Measurements from ENCODE around the gene PGBD4.

Gene PGBD4

DNA sequence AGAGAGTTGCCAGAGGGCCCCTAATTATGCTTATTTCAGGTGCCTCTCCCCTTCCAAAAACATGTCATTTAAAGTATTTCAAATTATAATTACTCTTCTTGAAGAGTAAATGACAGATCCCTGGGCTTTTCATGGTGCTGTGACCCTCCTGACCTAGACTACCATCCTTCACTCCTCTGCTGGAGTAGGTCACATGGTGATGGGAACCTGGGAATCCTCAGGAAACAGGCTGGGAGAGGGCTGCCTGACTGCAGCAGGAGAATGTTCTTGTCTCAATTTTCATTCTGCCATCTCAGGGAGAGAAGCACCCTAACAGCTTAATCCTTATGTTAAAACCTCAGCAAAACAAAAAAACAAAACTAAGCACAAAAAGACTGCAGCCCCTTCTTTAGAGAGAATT is 24.6 kb downstream of the PGBD4 start:
- TF ChIP-seq Cebpa-rat (IDR thresholded peaks at IDR 0.05) = no peak

DNA sequence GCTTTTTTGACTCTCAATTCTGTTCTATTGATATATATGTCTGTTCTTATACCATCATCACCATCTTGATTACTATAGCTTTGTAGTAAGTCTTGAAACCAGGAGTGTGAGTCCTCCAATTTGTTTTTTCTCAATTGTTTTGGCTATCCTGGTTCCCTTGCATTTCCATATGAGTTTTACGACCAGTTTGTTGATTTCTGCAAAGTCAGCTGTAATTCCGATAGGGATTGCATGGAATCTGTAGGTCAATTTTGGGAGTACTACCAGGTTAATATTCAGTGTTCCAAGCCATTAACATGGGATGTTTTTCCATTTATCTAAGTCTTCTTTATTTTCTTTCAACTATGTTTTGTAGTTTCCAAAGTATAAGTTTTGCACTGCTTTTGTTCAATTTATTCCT is 27.0 kb downstream of the PGBD4 start:
- Histone ChIP-seq H3K9ac (no peak overlapping the region), H3K36me3 (no peaks in the 10 kb centered on the region), H3K4me2 (no peak overlapping the region), H4K20me1 (no peaks in the 10 kb centered on the region), H3K27me3 (no peaks in the 10 kb centered on the region), H3K9me3 (no peaks in the 10 kb centered on the region), H3K27ac (no peak overlapping the region), H3K4me1 (no peaks in the 10 kb centered on the region), H3K4me3 (no peak overlapping the region)
- no peak for TF ChIP-seq Cebpa-rat (IDR thresholded peaks at IDR 0.05)

More for the DNA sequence above, 24.6 kb downstream of the PGBD4 start:
- no peak overlapping the region for H3K9ac ChIP-seq
- H3K4me3 ChIP-seq = no peak overlapping the region
- no peaks in the 10 kb centered on the region for H3K4me1 ChIP-seq
- no peaks in the 10 kb centered on the region for H3K27me3 ChIP-seq
- no peaks in the 10 kb centered on the region for H3K36me3 ChIP-seq
- no peak overlapping the region for H3K27ac ChIP-seq
- no peaks in the 10 kb centered on the region for H3K9me3 ChIP-seq
- no peak overlapping the region for H3K4me2 ChIP-seq
- no peaks in the 10 kb centered on the region for H4K20me1 ChIP-seq

DNA sequence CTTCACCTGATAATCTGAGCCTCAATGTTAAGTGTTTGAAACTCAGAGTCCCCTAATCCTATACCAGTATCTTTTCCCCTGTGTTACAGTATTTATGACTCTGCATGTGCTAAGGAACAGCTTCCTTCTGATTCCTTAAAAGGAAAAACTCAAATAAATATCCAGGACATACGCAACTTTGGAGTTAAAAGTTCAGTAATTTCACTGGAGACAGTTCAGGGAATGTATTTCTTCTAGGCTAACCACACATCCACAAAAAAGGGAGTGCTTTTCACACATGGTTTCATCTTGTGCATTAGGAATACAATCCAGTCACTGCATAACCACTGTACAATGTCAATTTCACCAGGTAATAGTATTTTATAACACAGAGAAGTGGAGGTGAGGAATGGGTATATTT is 31.0 kb downstream of the PGBD4 start:
- H3K4me2 ChIP-seq = no peak overlapping the region
- no peaks in the 10 kb centered on the region for H3K9me3 ChIP-seq
- no peak overlapping the region for H3K4me3 ChIP-seq
- H3K4me1 ChIP-seq = no peaks in the 10 kb centered on the region
- no peaks in the 10 kb centered on the region for H4K20me1 ChIP-seq
- no peaks in the 10 kb centered on the region for H3K27me3 ChIP-seq
- no peak overlapping the region for H3K9ac ChIP-seq
- H3K27ac ChIP-seq = no peak overlapping the region
- H3K36me3 ChIP-seq = peaks cover 14% of the 10 kb centered on the region; the same call in 1 of the 2 replicates
- no peak for TF ChIP-seq Cebpa-rat (IDR thresholded peaks at IDR 0.05)

DNA sequence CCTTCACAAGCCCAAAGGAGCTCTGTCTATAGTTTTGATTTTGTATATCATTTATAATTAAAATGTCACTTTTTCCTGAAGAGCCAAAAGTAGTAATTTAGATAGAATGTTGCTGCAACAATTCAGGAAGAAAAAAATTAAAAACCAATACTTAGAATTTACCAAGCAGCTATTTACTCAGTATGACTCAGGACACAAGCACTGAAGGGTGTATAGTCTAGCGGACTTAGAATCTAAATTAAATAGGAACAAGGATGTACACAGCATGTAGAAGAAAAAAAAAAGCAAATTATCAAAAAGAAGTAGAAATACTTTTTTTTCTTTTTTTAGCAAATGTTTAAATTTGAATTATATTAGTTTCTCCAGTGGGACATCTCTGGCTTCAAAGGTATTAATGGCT is 31.6 kb downstream of the PGBD4 start:
- Histone ChIP-seq H3K9ac (no peak overlapping the region), H3K27me3 (no peaks in the 10 kb centered on the region), H3K36me3 (peaks cover 16% of the 10 kb centered on the region; the same call in 1 of the 2 replicates), H3K27ac (no peak overlapping the region), H3K9me3 (no peaks in the 10 kb centered on the region), H3K4me2 (no peak overlapping the region), H3K4me1 (no peaks in the 10 kb centered on the region), H4K20me1 (no peaks in the 10 kb centered on the region), H3K4me3 (no peak overlapping the region)
- TF ChIP-seq Cebpa-rat (IDR thresholded peaks at IDR 0.05) = no peak

DNA sequence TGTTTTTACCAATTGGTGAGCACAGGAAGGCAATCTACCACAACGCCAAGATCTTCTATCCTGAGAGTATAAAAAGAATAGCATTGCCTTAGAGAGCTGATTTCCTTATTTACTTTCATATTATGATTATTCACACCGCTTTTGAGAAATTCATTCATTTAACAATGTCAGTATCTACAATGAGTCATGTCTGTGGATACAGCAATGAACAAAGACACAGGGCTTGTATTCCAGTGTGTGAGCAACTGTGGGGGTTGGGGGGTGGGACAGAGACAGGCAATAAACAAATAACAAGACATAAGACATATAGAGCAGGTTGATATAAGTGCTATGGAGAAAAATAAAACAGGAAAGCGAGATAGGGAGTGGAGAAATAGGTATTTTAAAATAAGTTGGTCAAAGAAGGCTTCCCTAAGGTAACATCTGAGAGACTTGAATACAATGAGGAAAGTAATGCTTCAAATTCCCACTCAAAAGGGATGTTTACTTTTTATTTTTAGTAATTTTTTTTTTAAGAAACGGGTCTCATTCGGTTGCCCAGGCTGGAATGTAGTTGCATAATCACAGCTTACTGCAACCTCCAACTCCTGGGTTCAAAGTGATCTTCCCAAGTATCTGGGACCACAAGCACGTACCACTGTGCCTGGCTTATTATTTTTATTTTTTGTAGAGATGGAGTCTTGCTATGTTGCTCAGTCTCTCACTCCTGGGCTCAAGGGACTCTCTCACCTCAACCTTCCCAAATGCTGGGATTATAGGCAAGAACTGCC is 45.7 kb downstream of the PGBD4 start:
- Histone ChIP-seq H3K27me3 (no peaks in the 10 kb centered on the region), H3K9ac (no peak overlapping the region), H3K4me1 (no peaks in the 10 kb centered on the region), H4K20me1 (no peaks in the 10 kb centered on the region), H3K9me3 (no peaks in the 10 kb centered on the region), H3K4me2 (no peak overlapping the region), H3K4me3 (no peak overlapping the region), H3K36me3 (peaks cover 80% of the 10 kb centered on the region), H3K27ac (no peak overlapping the region)
- TF ChIP-seq Cebpa-rat (IDR thresholded peaks at IDR 0.05) = no peak

DNA sequence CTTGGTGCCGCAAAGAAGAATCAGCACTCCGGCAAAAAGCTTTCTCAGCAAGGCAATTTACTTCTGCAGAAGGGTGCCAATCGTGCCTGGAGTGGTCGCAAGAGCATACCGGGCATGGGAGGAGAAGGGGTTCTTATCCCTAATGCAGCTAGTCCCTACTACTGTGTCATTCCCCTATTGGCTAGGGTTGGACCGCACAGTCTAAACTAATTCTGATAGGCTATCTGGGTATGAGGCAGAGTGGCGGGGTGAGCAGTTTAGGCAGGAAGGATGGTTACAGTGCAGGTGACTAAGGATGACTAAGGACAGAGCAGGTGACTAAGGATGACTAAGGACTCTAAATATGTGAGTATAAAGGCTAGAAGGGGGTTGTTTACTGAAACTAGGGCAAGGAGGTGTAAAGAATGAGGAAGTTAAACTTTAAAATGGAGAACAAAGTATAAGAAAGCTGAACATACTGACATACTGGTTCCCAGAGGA is 52.9 kb downstream of the PGBD4 start:
- H3K4me2 ChIP-seq = no peak overlapping the region
- no peak overlapping the region for H3K9ac ChIP-seq
- H3K27me3 ChIP-seq = no peaks in the 10 kb centered on the region
- peaks cover 94% of the 10 kb centered on the region for H3K36me3 ChIP-seq
- TF ChIP-seq Cebpa-rat (IDR thresholded peaks at IDR 0.05) = no peak
- H3K4me3 ChIP-seq = peak overlapping the region; percentile 0; the same call in 1 of the 2 replicates
- H3K4me1 ChIP-seq = no peaks in the 10 kb centered on the region
- peaks cover 45% of the 10 kb centered on the region for H3K9me3 ChIP-seq
- no peak overlapping the region for H3K27ac ChIP-seq
- no peaks in the 10 kb centered on the region for H4K20me1 ChIP-seq

DNA sequence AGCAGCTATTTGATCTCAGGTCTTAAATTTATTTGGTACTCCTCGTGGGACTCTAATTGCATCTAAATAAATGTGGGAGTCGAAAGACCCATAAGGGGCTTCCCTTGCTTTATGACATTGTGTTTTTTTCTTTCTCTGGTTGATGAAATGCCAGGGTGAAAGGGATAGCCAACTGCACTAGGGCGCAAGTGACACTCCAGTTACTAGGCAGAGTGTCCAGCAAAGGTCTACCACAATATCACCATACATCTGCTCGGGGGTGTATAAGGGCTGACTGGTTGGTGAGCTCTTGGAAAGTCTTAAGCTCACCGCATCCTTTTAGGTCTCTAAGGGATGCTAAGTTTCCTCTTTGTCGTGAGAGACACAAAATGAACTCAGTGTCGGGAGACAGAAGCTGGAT is 54.0 kb downstream of the PGBD4 start:
- no peak overlapping the region for H3K27ac ChIP-seq
- no peak overlapping the region for H3K9ac ChIP-seq
- H3K36me3 ChIP-seq = peaks cover 92% of the 10 kb centered on the region
- no peak for TF ChIP-seq Cebpa-rat (IDR thresholded peaks at IDR 0.05)
- H3K4me1 ChIP-seq = no peaks in the 10 kb centered on the region
- no peak overlapping the region for H3K4me3 ChIP-seq
- peaks cover 56% of the 10 kb centered on the region for H3K9me3 ChIP-seq
- H3K27me3 ChIP-seq = no peaks in the 10 kb centered on the region
- H3K4me2 ChIP-seq = no peak overlapping the region
- no peaks in the 10 kb centered on the region for H4K20me1 ChIP-seq
